ENCODE measurements around the gene TRIM2.

DNA sequence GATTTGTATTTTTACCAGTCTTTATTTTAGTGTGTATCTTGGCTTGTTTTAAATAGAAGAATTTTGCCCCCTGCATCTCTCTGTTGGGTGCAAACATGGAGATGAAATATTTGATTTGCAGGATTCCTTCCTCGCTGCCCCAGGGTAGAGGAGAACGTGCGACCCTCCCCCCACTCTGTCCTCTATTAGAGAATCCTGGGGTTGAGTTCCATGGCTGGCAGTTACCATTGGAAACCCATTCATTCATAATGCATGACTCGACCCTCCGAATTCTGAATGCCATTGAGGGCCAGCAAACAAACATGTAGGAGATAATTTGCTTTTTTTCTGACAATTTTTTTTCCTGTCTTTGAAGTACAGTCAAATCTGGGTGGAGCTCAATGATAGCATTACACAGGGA is 53.7 kb downstream of the TRIM2 start:
- TF ChIP-seq, protein P1, sequence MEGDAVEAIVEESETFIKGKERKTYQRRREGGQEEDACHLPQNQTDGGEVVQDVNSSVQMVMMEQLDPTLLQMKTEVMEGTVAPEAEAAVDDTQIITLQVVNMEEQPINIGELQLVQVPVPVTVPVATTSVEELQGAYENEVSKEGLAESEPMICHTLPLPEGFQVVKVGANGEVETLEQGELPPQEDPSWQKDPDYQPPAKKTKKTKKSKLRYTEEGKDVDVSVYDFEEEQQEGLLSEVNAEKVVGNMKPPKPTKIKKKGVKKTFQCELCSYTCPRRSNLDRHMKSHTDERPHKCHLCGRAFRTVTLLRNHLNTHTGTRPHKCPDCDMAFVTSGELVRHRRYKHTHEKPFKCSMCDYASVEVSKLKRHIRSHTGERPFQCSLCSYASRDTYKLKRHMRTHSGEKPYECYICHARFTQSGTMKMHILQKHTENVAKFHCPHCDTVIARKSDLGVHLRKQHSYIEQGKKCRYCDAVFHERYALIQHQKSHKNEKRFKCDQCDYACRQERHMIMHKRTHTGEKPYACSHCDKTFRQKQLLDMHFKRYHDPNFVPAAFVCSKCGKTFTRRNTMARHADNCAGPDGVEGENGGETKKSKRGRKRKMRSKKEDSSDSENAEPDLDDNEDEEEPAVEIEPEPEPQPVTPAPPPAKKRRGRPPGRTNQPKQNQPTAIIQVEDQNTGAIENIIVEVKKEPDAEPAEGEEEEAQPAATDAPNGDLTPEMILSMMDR (IDR thresholded peaks at IDR 0.05) = no peak
- TF ChIP-seq POLR2A (IDR thresholded peaks at IDR 0.05) = no peak
- no peak for TF ChIP-seq EP300 (IDR thresholded peaks at IDR 0.05)

Data from tibial nerve (tissue), 4 donors.